HG03159 (cell line): ENCODE measurements around the gene ING3.

Experiments used
- ATAC-seq: cut with Tn5 transposase; IDR thresholded peaks from one replicate; pipeline ENCODE4 v1.9.1; 2021; ENCODE audit warnings: mild to moderate bottlenecking, moderate library complexity; ENCODE audit not compliant: unreplicated experiment

Gene ING3

DNA sequence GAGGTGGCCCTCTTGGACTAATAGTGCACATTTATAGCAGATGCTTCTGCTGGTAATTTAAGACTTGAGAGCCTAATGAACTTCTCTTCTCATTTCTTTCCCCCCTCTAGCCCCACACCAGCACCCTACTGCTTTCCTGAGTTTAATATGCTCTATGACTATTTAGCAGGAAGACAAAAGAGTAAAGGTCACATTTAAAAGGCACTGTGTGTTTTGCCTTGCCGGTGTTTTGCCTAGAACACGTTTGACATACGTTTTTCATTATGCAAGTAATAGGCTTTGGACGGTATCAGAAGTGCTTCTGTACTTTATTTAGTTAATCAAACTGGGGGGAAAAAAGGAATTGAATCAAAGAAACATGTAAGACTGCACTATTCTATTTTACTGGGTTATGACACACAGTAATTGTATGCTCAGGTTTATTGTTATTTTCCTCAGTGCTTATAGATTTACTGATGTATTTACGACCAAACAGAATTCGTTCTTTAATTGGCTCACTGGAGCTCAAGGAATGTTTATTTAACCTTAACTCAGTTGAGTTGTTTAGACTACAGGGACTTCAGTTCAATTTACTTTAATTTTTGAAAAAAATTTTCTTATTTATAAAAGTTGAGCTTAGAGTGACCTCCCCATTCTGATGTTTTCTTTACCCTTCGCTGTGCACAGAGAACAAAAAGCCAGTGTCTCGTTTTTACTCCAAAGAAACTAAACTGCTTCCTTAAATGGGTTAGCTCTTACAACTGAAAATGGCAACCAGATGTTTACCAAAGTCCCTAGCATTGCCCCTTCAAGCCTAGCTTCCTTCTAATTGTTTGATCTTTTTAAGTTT lies 73.3 kb downstream of the ING3 start:
- no peak for ATAC-seq

DNA sequence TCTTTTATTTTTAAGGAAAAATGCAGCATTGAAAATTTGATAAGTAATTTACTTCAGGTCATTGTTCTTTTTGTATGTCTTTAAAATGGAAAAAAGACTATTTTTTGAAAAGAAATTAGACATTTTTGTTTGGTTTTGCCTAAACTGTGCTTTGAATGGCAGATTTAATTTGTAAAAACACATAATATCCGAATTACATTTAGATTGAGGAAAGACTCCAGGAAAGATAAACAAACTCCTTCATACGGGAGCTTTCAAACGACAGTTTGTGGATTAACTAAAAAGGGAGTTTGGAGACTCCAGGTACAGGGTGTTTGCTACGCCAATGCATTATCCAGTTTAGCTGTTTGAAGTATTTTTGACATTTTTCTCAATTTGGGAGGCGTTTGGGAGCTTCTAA lies 74.0 kb downstream of the ING3 start:
- ATAC-seq = no peak

DNA sequence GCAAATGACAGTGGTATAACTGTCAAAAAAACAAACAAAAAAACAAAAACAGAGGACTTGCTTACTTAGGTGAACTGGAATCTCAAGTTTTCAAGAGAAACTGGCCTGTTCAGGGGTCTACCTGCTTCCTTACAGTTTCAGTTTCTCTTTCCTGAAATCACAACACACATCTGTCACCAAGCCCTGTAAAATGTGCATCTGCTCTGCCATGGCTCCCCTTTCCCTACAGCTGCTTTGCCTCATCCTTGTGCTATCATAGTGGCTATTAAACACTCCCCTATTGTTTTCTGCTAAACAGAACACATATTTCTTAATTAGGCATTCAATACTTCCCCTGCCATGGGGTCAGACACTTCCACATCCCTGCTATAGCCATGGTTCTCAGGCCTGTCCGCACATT lies 75.6 kb downstream of the ING3 start:
- no peak for ATAC-seq

DNA sequence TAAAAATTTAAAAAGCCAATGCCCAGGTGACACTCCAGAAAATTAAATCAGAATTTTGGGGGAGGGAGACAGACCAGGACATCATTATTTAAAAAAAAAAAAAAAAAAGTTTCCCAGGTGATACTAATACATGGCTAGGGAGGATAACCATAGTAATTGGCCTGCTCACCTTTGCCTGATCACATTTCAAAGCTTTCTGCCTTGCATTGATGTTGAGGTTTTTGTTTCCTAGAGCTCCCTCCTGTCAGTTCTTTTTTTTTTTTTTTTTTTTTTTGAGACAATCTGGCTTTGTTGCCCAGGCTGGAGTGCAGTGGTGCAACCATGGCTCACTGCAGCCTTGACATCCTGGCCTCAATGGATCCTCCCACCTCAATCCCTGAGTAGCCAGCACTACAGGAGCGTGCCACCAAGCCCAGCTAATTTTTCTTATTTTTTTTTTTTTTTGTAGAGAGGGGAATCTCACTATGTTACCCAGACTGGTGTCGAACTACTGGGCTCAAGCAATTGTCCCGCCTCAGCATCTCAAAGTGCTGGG lies 76.1 kb downstream of the ING3 start:
- no peak for ATAC-seq
